GM12878 (cell line): ENCODE measurements around the gene CTNNA3. TPM values are rescaled to one million over a fixed set of nuclear protein-coding genes. Genes with fewer than 3 reads are reported as not detected.

Experiments
- ATAC-seq: fragments of 200-7000 bp; cut with Tn5 transposase; 3 replicates; pipeline ENCODE4 v1.9.1; 2020; ENCODE audit warnings: mild to moderate bottlenecking, moderate library complexity
- BruUV-seq: library from RNA; stranded (reverse); fragments of 400-500 nt; replicated peaks from 2 replicates; lab custom pipeline; 2021; lab: Mats Ljungman, UMichigan
- CTCF ChIA-PET: fragments of 300-600 bp; sonication (Branson Sonifier 250); formaldehyde crosslinking; extraction: SDS; loops from one replicate; lab custom pipeline; 2021; ENCODE audit warnings: inconsistent platforms; lab: Yijun Ruan, JAX
- POLR2A ChIA-PET: fragments of 350-600 bp; formaldehyde crosslinking; extraction: SDS; loops from one replicate; lab custom pipeline; 2021; ENCODE audit warnings: inconsistent platforms; lab: Charles Lee
- RAD21 ChIA-PET: fragments of 300-600 bp; sonication (Branson Sonifier 250); formaldehyde crosslinking; loops from one replicate; lab custom pipeline; 2023; ENCODE audit warnings: antibody characterized with exemption; ENCODE audit not compliant: unreplicated experiment; lab: Charles Lee
- SMC1A ChIA-PET: fragments of 300-600 bp; sonication (Branson Sonifier 250); formaldehyde crosslinking; loops from one replicate; lab custom pipeline; 2023; ENCODE audit not compliant: unreplicated experiment, uncharacterized antibody; lab: Charles Lee
- DNase-seq: peaks from one replicate; pipeline ENCODE4 v3.0.0-alpha.2; 2011; ENCODE audit warnings: low read depth, low spot score
- FAIRE-seq: peaks from 3 replicates; lab custom pipeline; 2011; peaks lifted over from hg19 to GRCh38; lab: Jason Lieb, UNC
- H2AFZ ChIP-seq: 2 replicates; pipeline ENCODE4 v1.6.0; 2011; ENCODE audit warnings: low read depth, low read length, control low read depth; ENCODE audit not compliant: control insufficient read depth
- H3K27ac ChIP-seq: 2 replicates; pipeline ENCODE4 v1.5.1; 2011; ENCODE audit warnings: control low read depth; ENCODE audit not compliant: control insufficient read depth, insufficient read depth
- H3K27me3 ChIP-seq, 2 experiments: replicated peaks in 1 of 2; 2 replicates each; pipeline versions ENCODE4 v1.6.0 to v1.6.1; 2011; ENCODE audit warnings: low read length in 1 of 2; ENCODE audit not compliant: control insufficient read depth in 2 of 2, insufficient read depth in 2 of 2
- H3K36me3 ChIP-seq, 2 experiments: 2 replicates each; pipeline ENCODE4 v1.5.1; 2011; ENCODE audit warnings: low read length in 1 of 2; ENCODE audit not compliant: control insufficient read depth in 2 of 2, insufficient read depth in 2 of 2
- H3K4me1 ChIP-seq: 2 replicates; pipeline ENCODE4 v1.6.1; 2011; ENCODE audit warnings: mild to moderate bottlenecking, low read length, moderate library complexity, mixed read lengths; ENCODE audit not compliant: control insufficient read depth, insufficient read depth
- H3K4me2 ChIP-seq: 2 replicates; pipeline ENCODE4 v1.6.0; 2011; ENCODE audit warnings: control low read depth; ENCODE audit not compliant: control insufficient read depth, insufficient read depth
- H3K4me3 ChIP-seq: fragments of 200-600 bp; sonication (generic); 2 replicates; pipeline ENCODE4 v1.5.1; 2016
- H3K79me2 ChIP-seq: 2 replicates; pipeline ENCODE4 v1.6.0; 2011; ENCODE audit warnings: low read length; ENCODE audit not compliant: control insufficient read depth, insufficient read depth
- H3K9ac ChIP-seq: 2 replicates; pipeline ENCODE4 v1.8.0; 2011; ENCODE audit warnings: low read length, control low read depth, mixed read lengths; ENCODE audit not compliant: control insufficient read depth, insufficient read depth
- H3K9me3 ChIP-seq: replicated peaks from 3 replicates; pipeline ENCODE4 v1.5.1; 2011; ENCODE audit warnings: mild to moderate bottlenecking, low read length; ENCODE audit not compliant: control insufficient read depth, insufficient read depth
- H4K20me1 ChIP-seq: 2 replicates; pipeline ENCODE4 v1.6.0; 2011; ENCODE audit not compliant: control insufficient read depth, insufficient read depth
- BACH1 ChIP-seq: fragments of 450-650 bp; IDR thresholded peaks from 2 replicates; pipeline ENCODE4 v1.6.1; 2017; ENCODE audit warnings: mild to moderate bottlenecking, borderline replicate concordance
- BHLHE40 ChIP-seq, 2 experiments: fragments of 450-650 bp in 1 of 2; IDR thresholded peaks; 2 replicates each; pipeline ENCODE4 v1.6.1; 2011 to 2017; ENCODE audit warnings: low read depth in 2 of 2, borderline replicate concordance in 1 of 2, improper control_type of control experiment in 1 of 2, low read length in 1 of 2, mild to moderate bottlenecking in 1 of 2
- BMI1 ChIP-seq: fragments of 450-650 bp; IDR thresholded peaks from 2 replicates; pipeline ENCODE4 v1.6.1; 2016; ENCODE audit warnings: mild to moderate bottlenecking, moderate library complexity, borderline replicate concordance
- CHD2 ChIP-seq: IDR thresholded peaks from 2 replicates; pipeline ENCODE4 v1.6.1; 2011; ENCODE audit warnings: low read depth, low read length, improper control_type of control experiment, borderline replicate concordance
- MYC ChIP-seq: IDR thresholded peaks from 2 replicates; pipeline ENCODE4 v1.6.1; 2011; ENCODE audit warnings: mild to moderate bottlenecking, low read length, moderate library complexity, inconsistent platforms; ENCODE audit not compliant: insufficient read depth, insufficient replicate concordance, insufficient read length, severe bottlenecking
- NFYA ChIP-seq: IDR thresholded peaks from 2 replicates; pipeline ENCODE4 v1.6.1; 2011; ENCODE audit warnings: low read depth, mild to moderate bottlenecking, low read length, improper control_type of control experiment, borderline replicate concordance
- NR2C2 ChIP-seq: IDR thresholded peaks from 2 replicates; pipeline ENCODE4 v1.6.1; 2011; ENCODE audit warnings: borderline replicate concordance, low read depth; ENCODE audit not compliant: control insufficient read depth, insufficient read length
- NRF1 ChIP-seq: conservative IDR thresholded peaks from 2 replicates; pipeline ENCODE4 v1.6.1; 2011; ENCODE audit warnings: mild to moderate bottlenecking, low read depth, low read length, improper control_type of control experiment
- PAX8 ChIP-seq: fragments of 450-650 bp; IDR thresholded peaks from 2 replicates; pipeline ENCODE4 v1.6.1; 2017; ENCODE audit warnings: mild to moderate bottlenecking, moderate library complexity
- POLR2A ChIP-seq: IDR thresholded peaks from 2 replicates; pipeline ENCODE4 v1.6.1; 2011; ENCODE audit warnings: low read depth, mild to moderate bottlenecking, low read length
- RELA ChIP-seq: fragments of 450-650 bp; IDR thresholded peaks from 2 replicates; pipeline ENCODE4 v1.8.0; 2014; ENCODE audit warnings: borderline replicate concordance; ENCODE audit not compliant: partially characterized antibody
- RFX5 ChIP-seq: IDR thresholded peaks from 2 replicates; pipeline ENCODE4 v1.6.1; 2011; ENCODE audit warnings: low read depth, low read length, improper control_type of control experiment
- RUNX3 ChIP-seq: IDR thresholded peaks from 2 replicates; pipeline ENCODE4 v1.6.1; 2012; ENCODE audit warnings: low read length, inconsistent platforms
- WRNIP1 ChIP-seq: IDR thresholded peaks from 2 replicates; pipeline ENCODE4 v1.6.1; 2011; ENCODE audit warnings: low read depth, low read length, improper control_type of control experiment, borderline replicate concordance
- ZNF384 ChIP-seq: IDR thresholded peaks from 2 replicates; pipeline ENCODE4 v1.6.1; 2012; ENCODE audit warnings: low read depth, mild to moderate bottlenecking, low read length, improper control_type of control experiment, borderline replicate concordance
- WGBS: methylation state at CpG from one replicate; pipeline ENCODE4 v1.1.6; 2016; ENCODE audit warnings: low lambda C conversion rate; ENCODE audit not compliant: insufficient replicate concordance, insufficient coverage; ENCODE audit errors: missing lambda C conversion rate; 5-methylcytosine and 5-hydroxymethylcytosine counted together
- in situ Hi-C: fragments of 300-500 bp; cut with MboI; formaldehyde crosslinking; loops from 9 replicates; pipeline ENCODE4 v1.14.3; 2018; ENCODE audit warnings: mixed read lengths
- intact Hi-C: fragments of 100-400 bp; cut with micrococcal nuclease; formaldehyde crosslinking; loops from one replicate; pipeline ENCODE4 v1.14.2; 2022; ENCODE audit not compliant: unreplicated experiment
- polyA plus RNA-seq, 11 experiments: library from polyadenylated mRNA; depleted of rRNA in 4 of 11; unstranded in 6 of 11; stranded (reverse) in 5 of 11; fragments of >200 nt; fragmentation: Nextera tagmentation in 4 of 11; fragmentation: Illumina TruSeq in 1 of 11; extraction: Ambion mirVana in 4 of 11; extraction: Trizol in 1 of 11; gene quantifications; 1 replicate in 1 of 11; 2 replicates in 10 of 11; pipeline versions ENCODE4 v1.2.1 to v1.2.3, GENCODE V29; 2011 to 2016; ENCODE audit warnings: inconsistent platforms in 2 of 11, missing spikeins in 2 of 11, low read depth in 1 of 11
- total RNA-seq, 4 experiments: library from RNA; depleted of rRNA in 3 of 4; stranded (reverse); fragments of >200 nt in 3 of 4; fragmentation: Illumina TruSeq in 1 of 4; extraction: Trizol in 1 of 4; gene quantifications; 2 replicates each; pipeline versions ENCODE4 v1.2.1 to v1.2.3, GENCODE V29; 2013 to 2021
- TF ChIP-seq, protein P1 (sequence below): fragments of 450-650 bp; formaldehyde crosslinking; IDR thresholded peaks from 2 replicates; pipeline ENCODE4 v1.4.0; 2020; ENCODE audit warnings: mild to moderate bottlenecking, moderate library complexity
- TF ChIP-seq, protein P2 (sequence below): IDR thresholded peaks from 2 replicates; pipeline ENCODE4 v1.6.1; 2012; ENCODE audit warnings: low read depth, low read length, improper control_type of control experiment

Gene CTNNA3
- total and polyA plus RNA-seq, 10 of the 15 experiments (the other 5 are each of a cell fraction or from before 2014, with no cell fraction given) = under 0.01 to 4.5 (median 0.22) TPM; not detected in 2

DNA sequence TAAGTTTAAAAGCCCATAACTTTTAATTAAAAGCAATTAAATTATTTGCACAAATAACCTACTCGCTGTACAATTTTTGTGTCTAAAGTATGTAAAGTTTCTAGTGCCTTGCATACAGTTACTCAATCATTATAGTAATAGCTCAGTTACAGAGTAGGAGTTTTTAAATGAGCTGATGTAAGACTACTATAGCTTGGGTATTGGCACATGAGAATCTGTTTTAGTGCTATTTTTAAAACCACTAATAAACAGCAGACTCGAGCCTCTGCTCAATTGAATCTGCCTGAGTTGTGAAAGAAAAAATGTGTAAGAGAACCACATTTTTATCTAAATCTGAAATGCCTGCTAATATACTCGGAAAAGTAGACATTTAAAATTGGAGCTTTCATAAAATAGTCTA, 31.1 kb downstream of the CTNNA3 start:
- no peak overlapping the region for H3K4me2 ChIP-seq
- no TSS peak for BruUV-seq
- H3K27me3 ChIP-seq = no peaks in the 10 kb centered on the region
- H2AFZ ChIP-seq = no peak overlapping the region
- FAIRE-seq (no peak), ATAC-seq (peak; percentile 57), DNase-seq (no peak)
- CTCF ChIA-PET = interaction anchor here (1.0 to 10.6 kb wide), 6 partner anchors 31 to 143 kb away, joined by 3 to 311 read pairs (median 10); partner anchors contain the start of gene CTNNA3
- no peak overlapping the region for H3K4me3 ChIP-seq
- no peaks in the 10 kb centered on the region for H4K20me1 ChIP-seq
- POLR2A ChIA-PET = interaction anchor here (0.8 kb wide), 1 partner anchor 108 kb away, joined by 3 read pairs; no protein-coding TSS in a partner anchor
- WGBS = 23% methylated on average over 3 of the region's 3 CpGs
- RAD21 ChIA-PET = interaction anchor here (0.9 to 9.6 kb wide), 9 partner anchors 13 to 144 kb away, joined by 5 to 193 read pairs (median 12); partner anchors contain the start of gene CTNNA3
- SMC1A ChIA-PET = interaction anchor here (0.9 to 10.8 kb wide), 13 partner anchors 13 to 143 kb away, joined by 3 to 221 read pairs (median 5); partner anchors contain the start of gene CTNNA3
- no peaks in the 10 kb centered on the region for H3K36me3 ChIP-seq
- H3K9me3 ChIP-seq = no peaks in the 10 kb centered on the region
- TF ChIP-seq NRF1 (no peak), MYC (no peak), RELA (no peak), RFX5 (no peak), CHD2 (no peak), ZNF384 (no peak), BHLHE40 (IDR thresholded peaks at IDR 0.05; ENCODE audit: borderline replicate concordance in 1 of 2, low read depth in 2 of 2, low read length in 1 of 2) (no peak), POLR2A (no peak), BMI1 (no peak), BACH1 (no peak), PAX8 (no peak), RUNX3 (no peak), WRNIP1 (no peak), NFYA (no peak), NR2C2 (no peak)
- TF ChIP-seq, protein P1, sequence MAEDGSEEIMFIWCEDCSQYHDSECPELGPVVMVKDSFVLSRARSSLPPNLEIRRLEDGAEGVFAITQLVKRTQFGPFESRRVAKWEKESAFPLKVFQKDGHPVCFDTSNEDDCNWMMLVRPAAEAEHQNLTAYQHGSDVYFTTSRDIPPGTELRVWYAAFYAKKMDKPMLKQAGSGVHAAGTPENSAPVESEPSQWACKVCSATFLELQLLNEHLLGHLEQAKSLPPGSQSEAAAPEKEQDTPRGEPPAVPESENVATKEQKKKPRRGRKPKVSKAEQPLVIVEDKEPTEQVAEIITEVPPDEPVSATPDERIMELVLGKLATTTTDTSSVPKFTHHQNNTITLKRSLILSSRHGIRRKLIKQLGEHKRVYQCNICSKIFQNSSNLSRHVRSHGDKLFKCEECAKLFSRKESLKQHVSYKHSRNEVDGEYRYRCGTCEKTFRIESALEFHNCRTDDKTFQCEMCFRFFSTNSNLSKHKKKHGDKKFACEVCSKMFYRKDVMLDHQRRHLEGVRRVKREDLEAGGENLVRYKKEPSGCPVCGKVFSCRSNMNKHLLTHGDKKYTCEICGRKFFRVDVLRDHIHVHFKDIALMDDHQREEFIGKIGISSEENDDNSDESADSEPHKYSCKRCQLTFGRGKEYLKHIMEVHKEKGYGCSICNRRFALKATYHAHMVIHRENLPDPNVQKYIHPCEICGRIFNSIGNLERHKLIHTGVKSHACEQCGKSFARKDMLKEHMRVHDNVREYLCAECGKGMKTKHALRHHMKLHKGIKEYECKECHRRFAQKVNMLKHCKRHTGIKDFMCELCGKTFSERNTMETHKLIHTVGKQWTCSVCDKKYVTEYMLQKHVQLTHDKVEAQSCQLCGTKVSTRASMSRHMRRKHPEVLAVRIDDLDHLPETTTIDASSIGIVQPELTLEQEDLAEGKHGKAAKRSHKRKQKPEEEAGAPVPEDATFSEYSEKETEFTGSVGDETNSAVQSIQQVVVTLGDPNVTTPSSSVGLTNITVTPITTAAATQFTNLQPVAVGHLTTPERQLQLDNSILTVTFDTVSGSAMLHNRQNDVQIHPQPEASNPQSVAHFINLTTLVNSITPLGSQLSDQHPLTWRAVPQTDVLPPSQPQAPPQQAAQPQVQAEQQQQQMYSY (CRISPR knock-in tag) = no peak
- TF ChIP-seq, protein P2, sequence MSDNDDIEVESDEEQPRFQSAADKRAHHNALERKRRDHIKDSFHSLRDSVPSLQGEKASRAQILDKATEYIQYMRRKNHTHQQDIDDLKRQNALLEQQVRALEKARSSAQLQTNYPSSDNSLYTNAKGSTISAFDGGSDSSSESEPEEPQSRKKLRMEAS = no peak
- intact Hi-C loops (loop anchor here (5.0 kb wide), 1 partner anchor 143 kb away; no protein-coding TSS in a partner anchor), in situ Hi-C loops (no loop called here)
- no peak overlapping the region for H3K27ac ChIP-seq
- no peaks in the 10 kb centered on the region for H3K4me1 ChIP-seq
- H3K9ac ChIP-seq = no peak overlapping the region
- H3K79me2 ChIP-seq = no peaks in the 10 kb centered on the region
